ENCODE data around the gene REC8. TPM values are rescaled to one million over a fixed set of nuclear protein-coding genes. Genes with fewer than 3 reads are reported as not detected.

Gene REC8
- total and polyA plus RNA-seq, 2 of the 13 experiments (the other 11 are each of a cell fraction or from before 2014, with no cell fraction given): 3.4 to 14.7 TPM

- TF ChIP-seq DMTF1 (CRISPR knock-in tag; IDR thresholded peaks at IDR 0.05) (no peak), E2F5 (CRISPR knock-in tag; conservative IDR thresholded peaks at IDR 0.05) (no peak), AGO2 (optimal IDR thresholded peaks at IDR 0.05; ENCODE audit: low read depth, low read length) (peak; percentile 84), SRSF4 (IDR thresholded peaks at IDR 0.05; ENCODE audit: low read depth, low read length, poor library complexity, severe bottlenecking) (no peak), ZBTB33 (CRISPR knock-in tag; IDR thresholded peaks at IDR 0.05) (no peak; the same call in 1 of the 2 replicates), AKNA (CRISPR knock-in tag; IDR thresholded peaks at IDR 0.05; ENCODE audit: borderline replicate concordance) (no peak), ELF1 (CRISPR knock-in tag; IDR thresholded peaks at IDR 0.05) (peak; percentile 90), KIAA2018 (CRISPR knock-in tag; IDR thresholded peaks at IDR 0.05; ENCODE audit: borderline replicate concordance) (no peak; the same call in 1 of the 2 replicates)
These were observed 24.7 kb upstream of the REC8 start, which contains the start of gene RNF31 (continued) for GRCh38 chr14:24146978-24147760.

Measured in HepG2 (cell line).